ENCODE data around the gene KCNJ16. TPM values are rescaled to one million over a fixed set of nuclear protein-coding genes. Genes with fewer than 3 reads are reported as not detected.

KCNJ16 gene
- total RNA-seq, 4 donors from 2014 or later: 0.49 to 0.66 (median 0.51) TPM; not detected in 1

DNA sequence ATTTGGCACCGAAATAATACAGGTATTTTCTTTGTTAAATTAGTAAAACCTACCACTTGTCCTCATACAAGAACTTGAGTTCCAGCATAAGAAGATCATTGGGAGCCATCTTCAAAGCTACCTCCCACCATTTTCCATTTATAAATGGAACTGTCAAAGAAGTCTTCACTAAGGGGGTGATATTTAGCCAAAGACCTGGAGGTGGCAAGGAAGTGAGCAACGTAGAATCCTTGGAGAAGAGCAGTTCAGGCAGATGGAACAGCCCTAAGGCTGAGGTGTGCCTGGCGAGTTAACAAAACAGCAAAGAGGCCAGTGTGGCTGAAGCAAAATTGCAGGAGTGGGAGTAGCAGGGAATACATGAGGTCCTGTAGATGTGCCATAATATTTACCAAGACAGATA, 1.8 kb downstream of the KCNJ16 start:
- TF ChIP-seq, protein P1, sequence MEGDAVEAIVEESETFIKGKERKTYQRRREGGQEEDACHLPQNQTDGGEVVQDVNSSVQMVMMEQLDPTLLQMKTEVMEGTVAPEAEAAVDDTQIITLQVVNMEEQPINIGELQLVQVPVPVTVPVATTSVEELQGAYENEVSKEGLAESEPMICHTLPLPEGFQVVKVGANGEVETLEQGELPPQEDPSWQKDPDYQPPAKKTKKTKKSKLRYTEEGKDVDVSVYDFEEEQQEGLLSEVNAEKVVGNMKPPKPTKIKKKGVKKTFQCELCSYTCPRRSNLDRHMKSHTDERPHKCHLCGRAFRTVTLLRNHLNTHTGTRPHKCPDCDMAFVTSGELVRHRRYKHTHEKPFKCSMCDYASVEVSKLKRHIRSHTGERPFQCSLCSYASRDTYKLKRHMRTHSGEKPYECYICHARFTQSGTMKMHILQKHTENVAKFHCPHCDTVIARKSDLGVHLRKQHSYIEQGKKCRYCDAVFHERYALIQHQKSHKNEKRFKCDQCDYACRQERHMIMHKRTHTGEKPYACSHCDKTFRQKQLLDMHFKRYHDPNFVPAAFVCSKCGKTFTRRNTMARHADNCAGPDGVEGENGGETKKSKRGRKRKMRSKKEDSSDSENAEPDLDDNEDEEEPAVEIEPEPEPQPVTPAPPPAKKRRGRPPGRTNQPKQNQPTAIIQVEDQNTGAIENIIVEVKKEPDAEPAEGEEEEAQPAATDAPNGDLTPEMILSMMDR (IDR thresholded peaks at IDR 0.05; ENCODE audit: low read depth): no peak

DNA sequence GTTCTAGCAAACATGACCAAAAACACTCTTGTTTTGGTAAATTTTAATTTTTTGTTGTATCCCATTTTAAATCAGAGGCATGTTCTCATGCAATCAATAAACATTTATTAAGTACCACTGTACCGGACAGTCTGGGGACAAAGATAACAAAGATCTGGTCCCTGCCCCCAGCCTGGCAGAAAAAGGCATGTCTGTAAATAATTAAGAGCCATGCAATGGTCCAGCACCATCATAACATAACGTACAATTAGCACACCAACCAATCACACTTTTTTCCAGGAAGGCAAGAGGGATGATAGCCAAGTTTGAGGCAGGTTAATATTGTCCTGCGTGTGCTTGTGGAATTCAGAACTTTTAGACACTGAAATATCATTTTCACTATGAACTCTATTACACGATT, 3.5 kb downstream of the KCNJ16 start:
- TF ChIP-seq, protein P1 (IDR thresholded peaks at IDR 0.05; ENCODE audit: low read depth): no peak

- TF ChIP-seq, protein P1 (IDR thresholded peaks at IDR 0.05; ENCODE audit: low read depth): no peak
Measured at GRCh38 chr17:70078994-70079531, 4.0 kb downstream of the KCNJ16 start.

DNA sequence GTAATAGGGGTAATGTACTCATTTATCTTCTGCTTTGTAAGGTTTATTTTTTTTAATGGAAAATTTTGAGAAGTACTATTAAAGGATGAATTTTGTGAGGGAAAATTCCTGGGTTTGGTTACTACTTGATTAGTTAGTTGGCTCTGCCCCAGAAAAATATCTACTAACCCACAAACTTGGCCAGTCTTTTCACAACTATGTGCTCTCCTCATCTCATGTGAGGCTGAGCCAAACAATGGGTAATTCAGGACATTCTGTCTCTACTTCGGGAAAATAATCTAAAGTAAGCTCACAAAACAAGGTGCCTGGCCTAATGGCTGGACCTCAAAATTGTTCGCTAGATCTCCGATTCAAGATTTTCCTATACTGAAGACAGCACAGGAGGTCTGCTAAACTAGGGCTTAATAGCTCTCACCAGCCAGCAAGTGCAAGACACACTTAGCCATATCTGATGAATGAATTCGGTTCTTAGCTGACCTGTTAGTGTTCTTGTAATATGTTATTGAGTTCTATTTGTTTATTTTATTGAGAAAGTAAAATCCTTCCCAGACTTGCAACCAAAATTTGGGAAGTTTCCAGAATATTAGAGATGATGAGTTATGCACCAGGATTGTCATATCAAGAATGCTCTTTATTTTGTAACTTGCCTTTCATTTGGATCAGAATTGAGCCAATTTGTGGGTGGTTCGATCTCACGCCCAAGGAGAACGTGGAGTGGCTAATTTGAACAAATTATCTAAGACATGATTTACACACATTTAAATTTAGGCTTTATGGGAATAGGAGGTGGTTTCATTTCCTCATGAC, 5.7 kb downstream of the KCNJ16 start:
- TF ChIP-seq, protein P1 (IDR thresholded peaks at IDR 0.05; ENCODE audit: low read depth): no peak

GRCh38 chr17:70081885-70082284, 6.9 kb downstream of the KCNJ16 start:
- TF ChIP-seq, protein P1 (IDR thresholded peaks at IDR 0.05; ENCODE audit: low read depth): no peak

- TF ChIP-seq, protein P1 (IDR thresholded peaks at IDR 0.05; ENCODE audit: low read depth): no peak
Measured at GRCh38 chr17:70084476-70084875, 9.5 kb downstream of the KCNJ16 start.

DNA sequence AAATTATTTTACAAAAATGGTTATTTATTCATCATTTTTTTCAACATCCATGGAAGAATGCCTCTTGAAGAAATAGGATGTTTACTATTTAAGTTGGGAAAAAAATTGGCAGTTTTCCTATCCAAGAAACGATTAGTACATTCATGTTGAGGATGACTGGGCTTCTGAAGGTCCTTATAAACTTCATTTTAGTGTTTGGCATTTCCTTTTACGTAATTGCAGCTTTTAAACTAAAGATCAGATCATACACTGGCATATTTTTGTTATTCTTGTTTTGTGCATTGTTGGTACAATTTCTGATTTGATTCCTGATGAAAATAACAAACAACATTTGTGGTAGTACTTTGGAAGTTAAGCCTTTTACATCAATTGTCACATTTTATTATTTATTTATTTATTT, 11.5 kb downstream of the KCNJ16 start:
- TF ChIP-seq, protein P1 (IDR thresholded peaks at IDR 0.05; ENCODE audit: low read depth): no peak

Measured in subcutaneous adipose tissue (tissue), 4 donors.